Progenitor cell of endocrine pancreas (in vitro differentiated cells): ENCODE data around the gene HS2ST1. TPM values are rescaled to one million over a fixed set of nuclear protein-coding genes. Genes with fewer than 3 reads are reported as not detected.
"Not testable (repeated sequence)": the region's sequence is repeated elsewhere in the genome, so short reads cannot be mapped to it uniquely, and the experiment has no call there.

ENCODE experiments used
- DNase-seq: peaks from one replicate; pipeline ENCODE4 v3.0.0; 2021; ENCODE audit warnings: low spot score; ENCODE audit not compliant: unreplicated experiment
- H3K27ac Mint-ChIP-seq: 2 replicates; pipeline ENCODE4 v1.8.0; 2021; ENCODE audit warnings: mild to moderate bottlenecking, moderate library complexity, mixed read lengths
- H3K27me3 Mint-ChIP-seq: 2 replicates; pipeline ENCODE4 v1.8.0; 2021; ENCODE audit warnings: mixed read lengths
- H3K36me3 Mint-ChIP-seq: 2 replicates; pipeline ENCODE4 v1.8.0; 2022; ENCODE audit warnings: mixed read lengths; ENCODE audit not compliant: insufficient read depth
- H3K4me1 Mint-ChIP-seq: 2 replicates; pipeline ENCODE4 v1.8.0; 2021; ENCODE audit warnings: low read depth, mixed read lengths
- H3K4me3 Mint-ChIP-seq: 2 replicates; pipeline ENCODE4 v1.8.0; 2021; ENCODE audit warnings: low read depth, mild to moderate bottlenecking, moderate library complexity, mixed read lengths
- H3K9me3 Mint-ChIP-seq: 2 replicates; pipeline ENCODE4 v1.8.0; 2021; ENCODE audit warnings: low read depth, mixed read lengths
- total RNA-seq: library from RNA; stranded (reverse); gene quantifications from 2 replicates; pipeline ENCODE4 v1.2.1, GENCODE V29; 2021
- TF ChIP-seq, protein P1 (sequence below): fragments of 200-600 bp; sonication (generic); IDR thresholded peaks from one replicate; pipeline ENCODE4 v1.5.0; 2021; ENCODE audit warnings: antibody characterized with exemption, mild to moderate bottlenecking; ENCODE audit not compliant: unreplicated experiment

The HS2ST1 gene
- total RNA-seq, 1 donor from 2014 or later = 41.4 TPM

DNA sequence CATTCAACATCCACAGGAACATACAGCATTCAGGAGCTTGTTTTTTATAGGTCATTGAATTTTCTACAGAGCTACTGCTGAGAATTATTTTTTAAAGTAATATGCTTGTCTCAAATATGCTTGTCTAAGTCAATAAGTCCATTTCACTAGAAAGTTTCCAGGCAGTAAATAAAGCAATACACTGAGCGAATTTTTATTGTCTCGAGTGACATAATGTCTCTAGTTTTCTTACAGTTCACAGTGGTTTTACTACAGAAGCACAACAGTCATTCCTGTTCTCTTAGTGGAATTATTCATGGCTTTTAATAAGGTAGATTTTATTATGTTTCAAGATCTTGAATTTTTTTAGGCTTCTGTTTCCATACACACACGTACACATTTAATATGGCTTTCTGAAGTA lies 83.8 kb downstream of the HS2ST1 start:
- TF ChIP-seq, protein P1, sequence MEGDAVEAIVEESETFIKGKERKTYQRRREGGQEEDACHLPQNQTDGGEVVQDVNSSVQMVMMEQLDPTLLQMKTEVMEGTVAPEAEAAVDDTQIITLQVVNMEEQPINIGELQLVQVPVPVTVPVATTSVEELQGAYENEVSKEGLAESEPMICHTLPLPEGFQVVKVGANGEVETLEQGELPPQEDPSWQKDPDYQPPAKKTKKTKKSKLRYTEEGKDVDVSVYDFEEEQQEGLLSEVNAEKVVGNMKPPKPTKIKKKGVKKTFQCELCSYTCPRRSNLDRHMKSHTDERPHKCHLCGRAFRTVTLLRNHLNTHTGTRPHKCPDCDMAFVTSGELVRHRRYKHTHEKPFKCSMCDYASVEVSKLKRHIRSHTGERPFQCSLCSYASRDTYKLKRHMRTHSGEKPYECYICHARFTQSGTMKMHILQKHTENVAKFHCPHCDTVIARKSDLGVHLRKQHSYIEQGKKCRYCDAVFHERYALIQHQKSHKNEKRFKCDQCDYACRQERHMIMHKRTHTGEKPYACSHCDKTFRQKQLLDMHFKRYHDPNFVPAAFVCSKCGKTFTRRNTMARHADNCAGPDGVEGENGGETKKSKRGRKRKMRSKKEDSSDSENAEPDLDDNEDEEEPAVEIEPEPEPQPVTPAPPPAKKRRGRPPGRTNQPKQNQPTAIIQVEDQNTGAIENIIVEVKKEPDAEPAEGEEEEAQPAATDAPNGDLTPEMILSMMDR = no peak
- no peak for DNase-seq
- peaks cover 8% of the 10 kb centered on the region for H3K36me3 Mint-ChIP-seq
- H3K27me3 Mint-ChIP-seq = no peaks in the 10 kb centered on the region
- no peak overlapping the region for H3K27ac Mint-ChIP-seq
- peaks cover 21% of the 10 kb centered on the region for H3K4me1 Mint-ChIP-seq
- no peak overlapping the region for H3K4me3 Mint-ChIP-seq
- peaks cover 9% of the 10 kb centered on the region for H3K9me3 Mint-ChIP-seq

- H3K27ac Mint-ChIP-seq = no peak overlapping the region
- peaks cover 9% of the 10 kb centered on the region for H3K9me3 Mint-ChIP-seq
These were observed 84.3 kb downstream of the HS2ST1 start for GRCh38 chr1:86998727-86999126.

GRCh38 chr1:87000460-87000859 lies 86.0 kb downstream of the HS2ST1 start:
- H3K27ac Mint-ChIP-seq = peak overlapping the region; percentile 29
- H3K9me3 Mint-ChIP-seq = peaks cover 9% of the 10 kb centered on the region
- H3K36me3 Mint-ChIP-seq = peaks cover 8% of the 10 kb centered on the region
- peaks cover 8% of the 10 kb centered on the region for H3K4me1 Mint-ChIP-seq
- DNase-seq = no peak
- TF ChIP-seq, protein P1 = no peak
- H3K4me3 Mint-ChIP-seq = no peak overlapping the region
- H3K27me3 Mint-ChIP-seq = no peaks in the 10 kb centered on the region

More at GRCh38 chr1:86998727-86999126, 84.3 kb downstream of the HS2ST1 start:
- no peaks in the 10 kb centered on the region for H3K27me3 Mint-ChIP-seq
- DNase-seq = no peak
- peaks cover 8% of the 10 kb centered on the region for H3K36me3 Mint-ChIP-seq
- H3K4me1 Mint-ChIP-seq = peaks cover 18% of the 10 kb centered on the region
- no peak overlapping the region for H3K4me3 Mint-ChIP-seq
- TF ChIP-seq, protein P1 = no peak

- Mint-ChIP-seq H3K9me3 (peaks cover 6% of the 10 kb centered on the region), H3K36me3 (peaks cover 4% of the 10 kb centered on the region), H3K27ac (no peak overlapping the region), H3K27me3 (no peaks in the 10 kb centered on the region), H3K4me1 (peaks cover 4% of the 10 kb centered on the region), H3K4me3 (no peak overlapping the region)
- DNase-seq = no peak
- TF ChIP-seq, protein P1 = no peak
These were observed 90.4 kb downstream of the HS2ST1 start for GRCh38 chr1:87004857-87005256.

- H3K4me3 Mint-ChIP-seq = no peak overlapping the region
- H3K36me3 Mint-ChIP-seq = peaks cover 8% of the 10 kb centered on the region
- no peaks in the 10 kb centered on the region for H3K4me1 Mint-ChIP-seq
- TF ChIP-seq, protein P1 = no peak
- no peak for DNase-seq
- no peak overlapping the region for H3K27ac Mint-ChIP-seq
- H3K9me3 Mint-ChIP-seq = peaks cover 14% of the 10 kb centered on the region
- H3K27me3 Mint-ChIP-seq = no peaks in the 10 kb centered on the region
These were observed 92.9 kb downstream of the HS2ST1 start for GRCh38 chr1:87007323-87007722.

- H3K36me3 Mint-ChIP-seq = peaks cover 20% of the 10 kb centered on the region
- not testable (repeated sequence) for H3K4me1 Mint-ChIP-seq, H3K27me3 Mint-ChIP-seq, DNase-seq, H3K4me3 Mint-ChIP-seq, H3K27ac Mint-ChIP-seq
- H3K9me3 Mint-ChIP-seq = peaks cover 27% of the 10 kb centered on the region
These were observed 99.0 kb downstream of the HS2ST1 start for GRCh38 chr1:87013385-87013784.
